GM19467 (cell line): ENCODE results near the gene GRID1.

Experiments used
- ATAC-seq: cut with Tn5 transposase; IDR thresholded peaks from one replicate; pipeline ENCODE4 v1.9.1; 2021; ENCODE audit warnings: mild to moderate bottlenecking, moderate library complexity; ENCODE audit not compliant: unreplicated experiment

GRID1 gene

GRCh38 chr10:86197166-86197790 lies 169.3 kb downstream of the GRID1 start:
- no peak for ATAC-seq

DNA sequence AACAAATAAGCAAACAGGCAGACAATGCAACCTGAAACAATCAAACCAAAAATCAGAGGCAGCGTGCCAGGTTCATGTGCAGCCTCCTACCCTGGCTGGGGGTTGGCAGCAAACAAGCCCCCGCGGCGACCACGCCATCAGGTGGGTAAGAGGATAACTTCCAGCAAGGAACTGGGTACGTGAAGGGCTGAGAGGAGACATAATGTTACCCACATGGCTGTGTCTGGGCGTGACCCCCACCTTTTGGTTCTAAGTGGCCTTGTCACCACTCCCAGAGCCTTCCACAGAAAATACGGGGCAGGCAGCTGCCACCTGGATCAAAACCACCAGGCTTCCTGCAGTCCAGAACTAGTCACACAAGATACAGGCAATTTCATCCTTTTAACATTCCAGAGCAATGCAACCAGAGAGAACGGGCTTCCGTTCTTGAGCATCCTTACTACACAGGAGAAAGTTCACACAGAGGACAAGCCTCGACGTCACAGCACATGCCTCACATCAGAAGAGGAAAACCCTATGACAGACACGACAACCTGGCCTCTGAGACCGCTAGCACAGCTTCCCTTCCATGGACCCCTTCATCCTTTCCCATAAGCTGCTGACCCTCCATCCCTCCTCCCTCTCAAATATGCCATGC lies 171.0 kb downstream of the GRID1 start:
- no peak for ATAC-seq

DNA sequence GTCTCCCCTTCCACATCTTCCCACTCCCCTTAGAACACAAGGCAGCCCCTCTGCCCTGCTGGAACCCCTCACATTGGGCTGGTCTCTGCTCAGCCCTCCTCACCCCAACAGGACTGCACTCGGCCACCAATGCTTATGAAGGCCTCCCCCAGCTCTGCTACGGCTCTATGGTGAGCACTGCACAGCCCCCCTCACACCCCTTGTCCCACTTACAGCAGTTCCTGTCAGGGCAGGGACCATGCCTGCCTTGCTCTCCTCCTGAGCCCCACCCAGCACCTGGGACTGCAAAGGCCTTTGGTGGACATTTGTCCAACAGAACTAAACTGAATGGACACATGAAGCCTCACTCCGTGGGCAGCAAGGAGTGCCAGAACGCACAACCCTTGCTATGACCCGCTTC lies 171.9 kb downstream of the GRID1 start:
- ATAC-seq = no peak

GRCh38 chr10:86193841-86194240 lies 172.8 kb downstream of the GRID1 start:
- ATAC-seq = no peak

DNA sequence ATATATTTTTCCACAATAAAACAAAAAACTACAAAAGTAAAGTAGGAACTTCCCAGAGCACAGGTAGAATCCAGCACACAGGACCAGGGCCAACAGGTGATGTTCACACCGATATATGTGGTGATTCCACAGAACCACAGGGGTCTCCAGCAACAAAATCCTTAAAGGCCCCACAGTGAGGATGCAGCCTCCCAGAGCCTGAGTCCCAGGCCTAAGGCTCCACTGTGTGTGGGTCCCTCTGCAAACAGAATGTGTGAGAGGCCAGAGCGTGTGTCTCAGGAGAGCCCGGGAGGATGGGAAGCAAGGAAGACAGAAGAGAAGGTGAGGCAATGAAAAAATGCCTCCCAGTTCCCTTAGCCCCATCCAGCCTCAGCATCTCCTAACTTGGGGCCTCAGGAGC lies 173.9 kb downstream of the GRID1 start:
- ATAC-seq = no peak

DNA sequence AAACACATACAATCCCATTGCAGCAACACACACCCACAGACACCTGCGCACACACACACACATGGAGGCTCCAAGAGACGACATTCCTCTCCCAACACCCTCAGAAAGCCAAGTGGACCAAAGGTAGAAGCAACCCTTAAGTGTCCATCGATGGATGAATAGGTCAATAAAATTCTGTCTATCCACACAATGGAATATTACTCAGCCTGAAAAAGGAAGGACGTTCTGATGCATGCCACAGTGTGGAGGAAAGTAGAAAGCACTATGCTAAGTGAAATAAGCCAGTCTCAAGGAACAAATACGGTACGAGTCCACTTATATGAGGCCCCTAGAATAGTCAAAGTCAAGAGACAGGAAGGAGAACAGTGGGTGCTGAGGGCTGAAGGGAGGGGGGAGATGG lies 174.4 kb downstream of the GRID1 start:
- ATAC-seq = no peak

GRCh38 chr10:86191686-86192085 lies 174.9 kb downstream of the GRID1 start:
- ATAC-seq = no peak

DNA sequence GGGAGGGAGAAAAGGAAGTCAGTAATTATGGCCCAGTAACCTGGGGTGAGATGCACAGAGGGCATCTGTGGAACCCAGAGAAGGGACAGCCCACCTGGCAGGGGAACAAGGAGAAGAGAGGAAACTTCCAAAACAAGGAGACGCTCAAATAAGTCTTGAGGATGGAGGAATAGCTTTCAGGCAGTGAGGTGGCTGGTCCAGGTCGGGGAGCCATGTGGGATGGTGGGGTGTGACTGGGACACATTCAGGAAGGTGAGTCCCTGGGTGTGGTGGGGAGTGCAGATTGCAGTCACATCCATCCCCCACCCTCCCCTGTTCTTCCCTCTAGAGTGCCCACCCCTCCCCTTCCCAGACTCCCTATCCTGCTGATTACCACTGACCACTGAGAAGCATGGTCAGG lies 175.4 kb downstream of the GRID1 start:
- no peak for ATAC-seq

- ATAC-seq = no peak
These were observed 176.3 kb downstream of the GRID1 start for GRCh38 chr10:86190291-86190690.

DNA sequence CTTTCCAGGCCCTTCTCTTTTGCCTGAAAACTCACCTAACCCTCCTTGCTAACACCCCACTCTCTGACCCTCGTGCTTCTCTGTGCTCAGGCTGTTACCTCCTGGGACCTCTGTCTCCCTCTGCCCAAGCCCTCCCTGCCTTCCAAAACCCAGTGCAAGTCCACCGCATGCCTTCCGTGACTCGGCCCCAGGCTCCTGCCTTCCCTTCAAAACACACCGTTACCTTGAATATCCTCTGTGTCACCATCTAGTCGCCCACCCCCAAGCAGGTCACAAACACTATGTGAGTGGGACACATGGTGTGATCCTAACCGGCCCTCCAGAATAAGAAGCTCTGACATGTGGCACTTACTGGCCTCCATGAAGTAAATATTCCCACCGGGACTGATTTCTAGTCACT lies 176.7 kb downstream of the GRID1 start:
- no peak for ATAC-seq

- no peak for ATAC-seq
These were observed 177.6 kb downstream of the GRID1 start for GRCh38 chr10:86188796-86189558.

DNA sequence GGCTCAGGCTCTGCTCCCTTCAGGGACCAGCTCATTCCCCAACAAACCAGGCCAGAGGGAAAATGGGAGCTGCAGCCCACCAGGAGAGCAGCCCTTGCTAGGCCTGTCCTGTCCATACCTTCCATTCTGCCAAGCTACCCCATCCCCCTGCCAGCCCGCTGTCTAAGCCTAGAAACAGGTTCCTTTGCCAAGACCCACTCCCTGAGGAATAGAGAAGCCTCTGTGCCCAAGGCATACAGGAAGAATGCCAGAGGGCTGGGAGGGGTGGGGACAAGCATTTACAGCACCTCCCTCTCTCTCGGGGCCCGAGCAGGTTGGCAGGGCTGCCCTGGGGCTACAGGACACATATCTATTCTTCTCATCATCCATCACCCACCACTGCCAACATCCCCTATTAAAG lies 178.3 kb downstream of the GRID1 start:
- ATAC-seq = no peak

DNA sequence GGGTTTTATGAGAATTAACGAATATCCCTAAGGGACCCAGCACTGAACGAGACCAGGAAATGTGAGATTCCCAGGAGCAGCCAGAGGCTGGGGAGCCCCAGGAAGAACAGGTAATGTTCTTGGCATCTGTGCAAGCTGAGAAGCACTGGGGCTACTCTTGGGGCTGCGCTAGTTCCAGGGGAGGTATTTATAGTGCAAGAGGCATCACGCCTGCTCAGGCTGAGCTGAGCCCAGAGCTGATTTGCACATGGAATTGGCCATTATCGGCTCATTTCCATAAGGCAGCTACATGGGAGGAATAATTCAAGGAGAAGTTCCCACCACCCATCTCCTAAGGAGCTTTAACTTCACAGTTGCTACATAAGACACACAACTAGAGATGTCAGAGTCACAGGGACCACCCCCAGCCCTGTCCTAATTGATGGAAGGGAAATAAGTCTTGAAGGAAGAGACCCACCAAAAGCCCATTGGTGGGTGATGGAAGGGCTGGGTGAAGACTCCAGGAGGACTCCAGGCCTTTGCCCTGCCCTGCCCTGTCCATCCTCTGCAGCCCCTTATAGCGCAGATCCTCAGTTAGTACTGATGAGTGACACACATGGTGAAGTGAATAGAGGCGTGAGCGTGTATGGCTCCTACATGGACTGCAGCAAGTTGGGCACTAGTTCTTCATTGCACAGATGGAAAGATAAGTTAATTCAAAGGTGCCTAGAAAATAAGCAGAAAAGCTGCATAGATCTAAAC lies 178.9 kb downstream of the GRID1 start:
- no peak for ATAC-seq

GRCh38 chr10:86186633-86187032 lies 180.0 kb downstream of the GRID1 start:
- ATAC-seq = no peak

- no peak for ATAC-seq
These were observed 184.0 kb downstream of the GRID1 start for GRCh38 chr10:86182595-86182994.

DNA sequence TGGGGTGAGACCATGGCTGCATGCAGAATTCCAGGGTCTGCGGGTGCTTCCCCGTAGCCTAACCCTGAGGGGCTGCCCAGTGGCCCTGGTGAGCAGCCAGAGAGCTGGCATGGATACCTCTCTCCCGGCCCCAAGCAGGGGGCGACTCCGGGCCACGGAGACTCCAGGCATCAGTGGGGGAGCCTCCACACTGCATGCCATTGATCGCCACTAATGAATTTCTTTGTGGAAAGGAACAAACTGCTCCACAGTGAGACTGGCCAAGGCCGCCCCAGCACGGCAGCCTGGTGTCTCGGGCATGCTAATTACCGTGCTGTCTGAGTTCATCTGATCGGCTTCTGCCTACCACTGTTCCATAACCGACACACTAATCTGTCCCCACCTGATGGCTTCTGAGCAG lies 184.4 kb downstream of the GRID1 start:
- no peak for ATAC-seq

GRCh38 chr10:86180861-86181260 lies 185.7 kb downstream of the GRID1 start:
- ATAC-seq = no peak

DNA sequence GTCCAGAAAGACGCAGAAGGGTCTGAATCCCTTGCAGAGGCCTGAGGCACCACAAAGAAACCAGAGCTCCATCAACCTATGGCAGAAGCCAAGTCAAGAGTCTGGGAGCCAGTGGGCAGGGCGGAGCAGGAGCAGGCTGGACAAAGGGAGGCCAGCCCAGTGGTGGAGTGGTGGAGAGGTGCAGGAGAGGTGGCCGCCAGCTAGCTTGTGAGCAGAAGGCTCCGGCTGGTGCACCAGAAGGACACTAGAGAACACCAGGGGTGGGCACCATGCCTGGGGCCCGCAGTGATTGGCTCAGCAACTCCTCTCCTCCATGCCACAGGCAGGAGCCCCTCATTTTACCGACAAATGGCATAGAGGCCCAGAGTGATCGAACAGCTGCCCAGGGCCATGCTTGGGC lies 186.6 kb downstream of the GRID1 start:
- no peak for ATAC-seq

GRCh38 chr10:86179153-86179524 lies 187.5 kb downstream of the GRID1 start:
- no peak for ATAC-seq

DNA sequence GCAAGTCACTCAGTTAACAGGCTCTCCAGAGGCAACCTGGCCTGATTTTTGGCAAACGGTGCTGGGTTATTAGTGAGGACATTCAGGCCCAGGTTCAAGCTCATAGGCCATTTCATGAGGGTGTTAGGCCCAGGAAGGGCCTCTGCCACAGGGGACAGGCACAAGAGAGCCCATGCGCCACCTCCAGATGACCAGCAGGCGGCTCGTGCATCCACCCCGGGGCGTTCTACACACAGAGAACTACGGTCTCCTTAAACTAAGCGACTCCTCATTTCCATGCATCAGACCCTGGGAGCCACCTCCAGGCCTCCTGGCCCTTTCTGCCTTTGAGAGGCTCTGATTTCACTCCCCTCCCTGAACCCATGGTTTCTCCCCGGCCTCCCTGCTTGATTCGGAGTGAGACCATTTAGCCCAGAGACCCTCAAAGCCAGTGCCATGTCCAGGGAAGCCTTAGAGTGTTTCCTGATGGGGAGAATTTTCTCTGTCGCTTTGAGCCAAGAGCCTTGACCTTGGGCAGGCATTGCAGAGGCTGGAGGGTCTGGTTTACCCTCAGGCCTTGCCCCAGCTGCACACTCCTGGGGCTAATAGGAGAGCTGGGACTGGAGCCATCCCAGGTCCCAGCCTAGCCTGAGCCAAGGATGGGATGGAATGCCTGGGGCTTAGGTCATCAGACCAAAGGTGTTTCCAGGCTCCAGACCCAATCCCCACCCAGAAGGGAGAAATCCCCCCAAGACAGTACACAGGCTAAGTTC lies 188.0 kb downstream of the GRID1 start:
- ATAC-seq = no peak
